HG03521 (cell line): ENCODE measurements around the gene DPH1.

Experiments
- ATAC-seq: cut with Tn5 transposase; IDR thresholded peaks from one replicate; pipeline ENCODE4 v1.9.1; 2021; ENCODE audit warnings: mild to moderate bottlenecking, moderate library complexity; ENCODE audit not compliant: unreplicated experiment

Gene DPH1

GRCh38 chr17:2059547-2060384 lies 29.8 kb downstream of the DPH1 start:
- ATAC-seq: no peak

GRCh38 chr17:2060385-2060658 lies 30.4 kb downstream of the DPH1 start:
- ATAC-seq: no peak

GRCh38 chr17:2060681-2061440 lies 30.9 kb downstream of the DPH1 start:
- no peak for ATAC-seq

- ATAC-seq: no peak
These were observed 31.5 kb downstream of the DPH1 start for GRCh38 chr17:2061441-2061958.

- no peak for ATAC-seq
These were observed 32.7 kb downstream of the DPH1 start for GRCh38 chr17:2062571-2063183.

GRCh38 chr17:2063261-2064146 lies 33.6 kb downstream of the DPH1 start:
- ATAC-seq: no peak

- ATAC-seq: no peak
These were observed 34.2 kb downstream of the DPH1 start for GRCh38 chr17:2064147-2064489.

GRCh38 chr17:2064520-2064971 lies 34.6 kb downstream of the DPH1 start:
- ATAC-seq: no peak

- no peak for ATAC-seq
These were observed 35.2 kb downstream of the DPH1 start for GRCh38 chr17:2064980-2065785.

- no peak for ATAC-seq
These were observed 36.0 kb downstream of the DPH1 start for GRCh38 chr17:2065949-2066400.

GRCh38 chr17:2067048-2067561 lies 37.2 kb downstream of the DPH1 start:
- ATAC-seq: no peak

- no peak for ATAC-seq
These were observed 37.7 kb downstream of the DPH1 start for GRCh38 chr17:2067608-2068024.

- no peak for ATAC-seq
These were observed 38.1 kb downstream of the DPH1 start for GRCh38 chr17:2068031-2068518.

- no peak for ATAC-seq
These were observed 38.6 kb downstream of the DPH1 start for GRCh38 chr17:2068519-2069051.

- peak; percentile 73 for ATAC-seq
These were observed 40.5 kb downstream of the DPH1 start for GRCh38 chr17:2070241-2071023.

- no peak for ATAC-seq
These were observed 41.1 kb downstream of the DPH1 start for GRCh38 chr17:2071024-2071385.

GRCh38 chr17:2071455-2072281 lies 41.7 kb downstream of the DPH1 start:
- no peak for ATAC-seq

- ATAC-seq: no peak
These were observed 45.0 kb downstream of the DPH1 start for GRCh38 chr17:2074919-2075318.
